ENCODE data around the gene CREBRF. TPM values are rescaled to one million over a fixed set of nuclear protein-coding genes. Genes with fewer than 3 reads are reported as not detected.
A peak's percentile ranks its signal among the peaks of the same experiment; 100 is the strongest.
"Not testable (repeated sequence)": the region's sequence is repeated elsewhere in the genome, so short reads cannot be mapped to it uniquely, and the experiment has no call there.

Gene CREBRF
- total RNA-seq, 1 donor from 2014 or later = 23.8 TPM

DNA sequence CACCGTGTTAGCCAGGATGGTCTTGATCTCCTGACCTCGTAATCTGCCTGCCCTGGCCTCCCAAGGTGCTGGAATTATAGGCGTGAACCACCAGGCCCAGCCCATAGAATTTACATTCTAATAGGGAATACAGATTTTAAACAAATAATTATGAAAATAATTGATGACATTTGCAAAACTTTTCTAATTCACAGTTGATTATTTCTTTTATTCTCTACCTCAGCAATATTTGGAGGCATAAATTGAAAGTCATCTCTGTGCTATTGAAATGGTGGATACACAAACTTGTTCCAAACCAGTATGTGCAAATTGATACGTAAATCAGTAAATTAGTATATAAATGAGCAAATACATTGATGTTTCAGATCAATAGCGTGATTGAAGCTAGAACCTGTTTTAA lies 96.4 kb downstream of the CREBRF start:
- Mint-ChIP-seq H3K9me3 (ENCODE audit: unreplicated experiment) (no peaks in the 10 kb centered on the region), H3K36me3 (ENCODE audit: unreplicated experiment) (peaks cover 37% of the 10 kb centered on the region), H3K27me3 (ENCODE audit: unreplicated experiment) (no peaks in the 10 kb centered on the region), H3K4me3 (ENCODE audit: unreplicated experiment) (no peak overlapping the region), H3K27ac (ENCODE audit: unreplicated experiment) (no peak overlapping the region), H3K4me1 (ENCODE audit: unreplicated experiment) (no peaks in the 10 kb centered on the region)
- DNase-seq (ENCODE audit: extremely low spot score, unreplicated experiment) = no peak
- TF ChIP-seq CTCF (IDR thresholded peaks at IDR 0.05) = no peak

- Mint-ChIP-seq H3K27me3 (ENCODE audit: unreplicated experiment) (no peaks in the 10 kb centered on the region), H3K27ac (ENCODE audit: unreplicated experiment) (no peak overlapping the region), H3K4me1 (ENCODE audit: unreplicated experiment) (no peaks in the 10 kb centered on the region), H3K4me3 (ENCODE audit: unreplicated experiment) (no peak overlapping the region), H3K9me3 (ENCODE audit: unreplicated experiment) (no peaks in the 10 kb centered on the region), H3K36me3 (ENCODE audit: unreplicated experiment) (peaks cover 39% of the 10 kb centered on the region)
- no peak for DNase-seq (ENCODE audit: extremely low spot score, unreplicated experiment)
- no peak for TF ChIP-seq CTCF (IDR thresholded peaks at IDR 0.05)
Observed at GRCh38 chr5:173153842-173154241, 97.7 kb downstream of the CREBRF start.

DNA sequence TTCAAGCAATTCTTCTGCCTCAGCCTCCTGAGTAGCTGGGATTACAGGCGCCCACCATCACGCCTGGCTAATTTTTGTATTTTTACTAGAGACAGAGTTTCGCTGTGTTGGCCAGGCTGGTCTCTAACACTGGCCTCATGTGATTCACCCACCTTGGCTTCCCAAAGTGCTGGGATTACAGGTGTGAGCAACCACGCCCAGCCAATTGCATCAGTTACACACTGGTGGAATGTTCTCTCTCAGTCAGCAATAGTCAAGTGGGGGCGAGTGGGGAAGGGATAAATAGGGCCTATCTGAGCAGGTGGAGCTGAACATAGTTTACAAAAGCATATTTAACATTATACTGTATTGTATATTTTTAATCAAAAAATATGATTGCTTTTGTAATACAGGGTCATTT lies 98.5 kb downstream of the CREBRF start:
- not testable (repeated sequence) for H3K4me3 Mint-ChIP-seq (ENCODE audit: unreplicated experiment)

DNA sequence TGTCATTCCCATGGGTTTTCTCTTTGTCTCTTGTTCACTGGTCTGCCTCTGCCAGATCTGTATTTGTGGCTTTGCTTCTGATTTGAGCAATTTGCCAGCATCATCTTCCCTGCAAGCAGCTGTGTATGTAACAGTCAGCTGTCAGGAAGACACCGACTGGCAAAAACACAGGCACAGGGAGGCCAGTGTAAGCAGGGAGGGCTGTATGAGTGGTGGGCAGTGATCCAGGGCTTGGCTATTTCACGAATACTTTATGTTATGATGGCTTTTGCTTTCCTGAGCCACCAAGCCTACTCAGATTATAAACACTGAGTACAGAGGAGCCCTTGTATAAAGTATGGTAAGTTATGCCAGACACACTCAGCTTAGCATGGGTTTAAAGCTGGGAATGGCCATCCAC lies 99.8 kb downstream of the CREBRF start:
- Mint-ChIP-seq H3K4me3 (ENCODE audit: unreplicated experiment) (no peak overlapping the region), H3K27me3 (ENCODE audit: unreplicated experiment) (no peaks in the 10 kb centered on the region), H3K9me3 (ENCODE audit: unreplicated experiment) (no peaks in the 10 kb centered on the region), H3K4me1 (ENCODE audit: unreplicated experiment) (no peaks in the 10 kb centered on the region), H3K27ac (ENCODE audit: unreplicated experiment) (no peak overlapping the region), H3K36me3 (ENCODE audit: unreplicated experiment) (peaks cover 32% of the 10 kb centered on the region)
- no peak for TF ChIP-seq CTCF (IDR thresholded peaks at IDR 0.05)
- DNase-seq (ENCODE audit: extremely low spot score, unreplicated experiment) = peak; percentile 34

More for the DNA sequence above, 98.5 kb downstream of the CREBRF start:
- DNase-seq (ENCODE audit: extremely low spot score, unreplicated experiment); H3K27me3 Mint-ChIP-seq (ENCODE audit: unreplicated experiment); H3K27ac Mint-ChIP-seq (ENCODE audit: unreplicated experiment); H3K9me3 Mint-ChIP-seq (ENCODE audit: unreplicated experiment); H3K4me1 Mint-ChIP-seq (ENCODE audit: unreplicated experiment): not testable (repeated sequence)
- peaks cover 36% of the 10 kb centered on the region for H3K36me3 Mint-ChIP-seq (ENCODE audit: unreplicated experiment)

GRCh38 chr5:173158366-173158765 lies 102.2 kb downstream of the CREBRF start:
- Mint-ChIP-seq H3K4me3 (ENCODE audit: unreplicated experiment) (no peak overlapping the region), H3K27ac (ENCODE audit: unreplicated experiment) (no peak overlapping the region), H3K9me3 (ENCODE audit: unreplicated experiment) (no peaks in the 10 kb centered on the region), H3K4me1 (ENCODE audit: unreplicated experiment) (no peaks in the 10 kb centered on the region), H3K36me3 (ENCODE audit: unreplicated experiment) (peaks cover 32% of the 10 kb centered on the region), H3K27me3 (ENCODE audit: unreplicated experiment) (no peaks in the 10 kb centered on the region)
- TF ChIP-seq CTCF (IDR thresholded peaks at IDR 0.05) = no peak
- DNase-seq (ENCODE audit: extremely low spot score, unreplicated experiment) = peak; percentile 80

DNA sequence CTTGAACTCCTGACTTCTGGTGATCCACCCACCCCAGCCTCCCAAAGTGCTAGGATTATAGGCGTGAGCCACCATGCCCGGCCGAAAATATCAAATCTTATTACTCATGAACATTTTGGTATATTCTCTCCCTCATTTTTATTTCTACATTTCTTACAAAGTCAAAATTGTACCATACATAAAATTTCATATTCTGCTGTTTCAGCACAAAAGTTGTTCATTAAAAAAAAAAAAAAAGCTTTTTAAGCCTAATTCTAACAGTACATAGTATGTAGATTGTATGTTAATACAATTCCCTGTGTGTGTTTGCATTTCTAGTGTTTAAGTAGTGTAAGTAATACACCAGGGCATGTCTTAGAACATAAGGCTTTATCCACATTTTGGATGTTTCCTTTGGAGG lies 103.1 kb downstream of the CREBRF start:
- DNase-seq (ENCODE audit: extremely low spot score, unreplicated experiment) = no peak
- TF ChIP-seq CTCF (IDR thresholded peaks at IDR 0.05) = no peak
- no peaks in the 10 kb centered on the region for H3K9me3 Mint-ChIP-seq (ENCODE audit: unreplicated experiment)
- no peak overlapping the region for H3K4me3 Mint-ChIP-seq (ENCODE audit: unreplicated experiment)
- H3K27ac Mint-ChIP-seq (ENCODE audit: unreplicated experiment) = no peak overlapping the region
- no peaks in the 10 kb centered on the region for H3K4me1 Mint-ChIP-seq (ENCODE audit: unreplicated experiment)
- H3K36me3 Mint-ChIP-seq (ENCODE audit: unreplicated experiment) = peaks cover 33% of the 10 kb centered on the region
- no peaks in the 10 kb centered on the region for H3K27me3 Mint-ChIP-seq (ENCODE audit: unreplicated experiment)
